OCI-LY3 (cell line): ENCODE data around the gene U2SURP.
A peak's percentile ranks its signal among the peaks of the same experiment; 100 is the strongest.

Experiments
- CTCF ChIP-seq: fragments of 200-600, 300-600 bp; sonication (generic); IDR thresholded peaks from 2 replicates; pipeline ENCODE4 v1.5.1; 2014; ENCODE audit warnings: antibody characterized with exemption, low read length, low read depth
- EZH2phosphoT487 ChIP-seq: fragments of 200-600 bp; shearing (Covaris generic); IDR thresholded peaks from 2 replicates; pipeline ENCODE4 v1.6.1; 2018; ENCODE audit warnings: antibody characterized with exemption, mixed run types, low read depth

GRCh38 chr3:142993958-142994442 lies 7.4 kb upstream of the U2SURP start:
- peak; percentile 87 for TF ChIP-seq CTCF
- no peak for TF ChIP-seq EZH2phosphoT487
